Measurements from ENCODE around the gene JMJD1C.
"Not testable (repeated sequence)": the region's sequence is repeated elsewhere in the genome, so short reads cannot be mapped to it uniquely, and the experiment has no call there.

The JMJD1C gene

DNA sequence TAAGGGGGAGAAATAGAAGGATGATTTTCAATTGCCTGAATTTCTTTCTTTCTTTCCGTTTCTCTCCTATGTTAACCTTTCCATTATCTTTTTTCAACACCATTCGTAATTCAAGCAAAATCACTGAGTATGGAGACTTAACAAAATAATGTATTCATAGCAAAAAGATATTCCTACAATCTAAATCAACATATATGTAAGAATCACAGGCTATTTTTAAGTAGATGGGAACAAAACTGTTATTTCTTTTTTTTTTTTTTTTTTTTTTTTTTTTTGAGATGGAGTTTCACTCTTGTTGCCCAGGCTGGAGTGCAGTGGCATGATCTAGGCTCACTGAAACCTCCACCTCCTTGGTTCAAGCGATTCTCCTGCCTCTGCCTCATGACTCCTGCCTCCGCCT lies 27.2 kb upstream of the JMJD1C start:
- Histone ChIP-seq H3K27ac (no peak overlapping the region), H3K4me3 (no peak overlapping the region)
- TF ChIP-seq, protein P1, sequence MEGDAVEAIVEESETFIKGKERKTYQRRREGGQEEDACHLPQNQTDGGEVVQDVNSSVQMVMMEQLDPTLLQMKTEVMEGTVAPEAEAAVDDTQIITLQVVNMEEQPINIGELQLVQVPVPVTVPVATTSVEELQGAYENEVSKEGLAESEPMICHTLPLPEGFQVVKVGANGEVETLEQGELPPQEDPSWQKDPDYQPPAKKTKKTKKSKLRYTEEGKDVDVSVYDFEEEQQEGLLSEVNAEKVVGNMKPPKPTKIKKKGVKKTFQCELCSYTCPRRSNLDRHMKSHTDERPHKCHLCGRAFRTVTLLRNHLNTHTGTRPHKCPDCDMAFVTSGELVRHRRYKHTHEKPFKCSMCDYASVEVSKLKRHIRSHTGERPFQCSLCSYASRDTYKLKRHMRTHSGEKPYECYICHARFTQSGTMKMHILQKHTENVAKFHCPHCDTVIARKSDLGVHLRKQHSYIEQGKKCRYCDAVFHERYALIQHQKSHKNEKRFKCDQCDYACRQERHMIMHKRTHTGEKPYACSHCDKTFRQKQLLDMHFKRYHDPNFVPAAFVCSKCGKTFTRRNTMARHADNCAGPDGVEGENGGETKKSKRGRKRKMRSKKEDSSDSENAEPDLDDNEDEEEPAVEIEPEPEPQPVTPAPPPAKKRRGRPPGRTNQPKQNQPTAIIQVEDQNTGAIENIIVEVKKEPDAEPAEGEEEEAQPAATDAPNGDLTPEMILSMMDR (IDR thresholded peaks at IDR 0.05): no peak
- DNase-seq (ENCODE audit: low spot score): no peak

DNA sequence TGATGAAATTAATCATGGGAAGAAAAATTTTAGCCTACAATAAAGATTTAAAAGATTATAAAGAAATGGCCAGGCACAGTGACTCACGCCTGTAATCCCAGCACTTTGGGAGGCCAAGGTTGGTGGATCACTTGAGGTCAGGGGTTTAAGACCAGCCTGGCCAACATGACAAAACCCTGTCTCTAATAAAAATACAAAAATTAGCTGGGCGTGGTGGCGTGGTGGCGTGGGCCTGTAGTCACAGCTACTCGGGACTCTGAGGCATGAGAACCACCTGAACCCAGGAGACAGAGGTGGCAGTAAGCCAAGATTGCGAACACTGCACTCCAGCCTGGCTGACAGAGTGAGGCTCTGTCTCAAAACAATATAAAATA lies 26.5 kb upstream of the JMJD1C start:
- Histone ChIP-seq H3K4me3 (peak overlapping the region; percentile 38), H3K27ac (peak overlapping the region in 1 of 2 donors; percentile 61)
- not testable (repeated sequence) for DNase-seq (ENCODE audit: low spot score)

- peak overlapping the region; percentile 53 to 61 for H3K27ac ChIP-seq
These were observed 26.0 kb upstream of the JMJD1C start for GRCh38 chr10:63491588-63492316.

DNA sequence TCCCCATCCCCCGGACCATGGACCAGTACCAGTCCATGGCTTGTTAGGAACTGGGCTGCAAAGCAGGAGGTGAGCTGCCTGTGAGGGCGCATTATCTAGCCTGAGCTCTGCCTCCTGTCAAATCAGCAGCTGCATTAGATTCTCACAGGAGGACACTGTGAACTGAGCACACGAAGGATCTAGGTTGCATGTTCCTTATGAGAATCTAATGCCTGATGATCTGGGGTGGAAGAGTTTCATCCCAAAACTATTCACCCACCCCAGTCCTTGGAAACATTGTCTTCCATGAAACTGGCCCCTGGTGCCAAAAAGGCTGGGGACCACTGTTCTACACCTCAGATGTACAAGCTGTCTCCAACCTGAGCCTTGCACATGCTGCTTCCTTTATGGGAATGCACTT lies 24.1 kb upstream of the JMJD1C start:
- TF ChIP-seq, protein P1 (IDR thresholded peaks at IDR 0.05): no peak
- H3K27ac ChIP-seq: no peak overlapping the region
- DNase-seq (ENCODE audit: low spot score): no peak
- no peak overlapping the region for H3K4me3 ChIP-seq

More at GRCh38 chr10:63491588-63492316, 26.0 kb upstream of the JMJD1C start:
- peak overlapping the region; percentile 38 for H3K4me3 ChIP-seq
- TF ChIP-seq, protein P1 (IDR thresholded peaks at IDR 0.05): no peak
- DNase-seq (ENCODE audit: low spot score): no peak

GRCh38 chr10:63487990-63488389 lies 22.2 kb upstream of the JMJD1C start:
- TF ChIP-seq, protein P1 (IDR thresholded peaks at IDR 0.05): no peak
- Histone ChIP-seq H3K27ac (no peak overlapping the region), H3K4me3 (no peak overlapping the region)
- no peak for DNase-seq (ENCODE audit: low spot score)

DNA sequence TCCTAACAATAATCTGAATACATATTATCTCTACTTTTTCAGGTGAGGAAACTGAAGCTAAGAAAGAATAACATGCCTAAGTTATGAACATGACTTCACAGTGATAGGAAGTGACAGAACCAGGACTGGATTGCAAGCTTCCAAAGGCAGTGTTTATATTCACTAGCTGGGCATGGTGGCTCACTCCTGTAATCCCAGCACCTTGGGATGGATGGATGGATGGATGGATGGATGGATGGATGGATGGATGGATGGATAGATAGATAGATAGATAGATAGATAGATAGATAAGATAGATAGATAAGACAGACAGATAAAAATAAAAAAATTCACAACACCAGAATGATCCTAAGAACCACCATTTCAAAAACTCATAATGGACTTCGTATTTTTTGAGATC lies 18.2 kb upstream of the JMJD1C start:
- Histone ChIP-seq H3K27ac (no peak overlapping the region), H3K4me3 (no peak overlapping the region)
- TF ChIP-seq, protein P1 (IDR thresholded peaks at IDR 0.05): no peak

GRCh38 chr10:63481815-63482421 lies 16.1 kb upstream of the JMJD1C start:
- H3K4me3 ChIP-seq: no peak overlapping the region
- no peak for DNase-seq (ENCODE audit: low spot score)
- H3K27ac ChIP-seq: no peak overlapping the region
- TF ChIP-seq, protein P1 (IDR thresholded peaks at IDR 0.05): no peak

More for the DNA sequence above, 18.2 kb upstream of the JMJD1C start:
- DNase-seq (ENCODE audit: low spot score): no peak

Measured in coronary artery (tissue), 2 donors.